GM18498 (cell line): ENCODE data around the gene AHDC1.

Source experiments
- ATAC-seq: cut with Tn5 transposase; IDR thresholded peaks from one replicate; pipeline ENCODE4 v1.9.1; 2021; ENCODE audit warnings: mild to moderate bottlenecking, moderate library complexity; ENCODE audit not compliant: unreplicated experiment

AHDC1 gene

GRCh38 chr1:27600498-27601175, 3.3 kb downstream of the AHDC1 start:
- ATAC-seq = no peak

- no peak for ATAC-seq
Observed at GRCh38 chr1:27599605-27600497, 4.1 kb downstream of the AHDC1 start.

- no peak for ATAC-seq
Observed at GRCh38 chr1:27598902-27599528, 4.9 kb downstream of the AHDC1 start.

GRCh38 chr1:27598295-27598687, 5.7 kb downstream of the AHDC1 start:
- ATAC-seq = no peak

GRCh38 chr1:27597516-27598294, 6.2 kb downstream of the AHDC1 start:
- no peak for ATAC-seq

- ATAC-seq = no peak
Observed at GRCh38 chr1:27596986-27597385, 7.0 kb downstream of the AHDC1 start.

- ATAC-seq = no peak
Observed at GRCh38 chr1:27596261-27596660, 7.7 kb downstream of the AHDC1 start.

- no peak for ATAC-seq
Observed at GRCh38 chr1:27595597-27595996, 8.3 kb downstream of the AHDC1 start.

- ATAC-seq = no peak
Observed at GRCh38 chr1:27594564-27595510, 9.1 kb downstream of the AHDC1 start.

- ATAC-seq = no peak
Observed at GRCh38 chr1:27593678-27594563, 10.0 kb downstream of the AHDC1 start.

- ATAC-seq = no peak
Observed at GRCh38 chr1:27592931-27593677, 10.8 kb downstream of the AHDC1 start.

- ATAC-seq = no peak
Observed at GRCh38 chr1:27592232-27592930, 11.6 kb downstream of the AHDC1 start.

- ATAC-seq = no peak
Observed at GRCh38 chr1:27591622-27592021, 12.3 kb downstream of the AHDC1 start.

- ATAC-seq = no peak
Observed at GRCh38 chr1:27590917-27591508, 12.9 kb downstream of the AHDC1 start.

GRCh38 chr1:27589841-27590426, 14.0 kb downstream of the AHDC1 start:
- ATAC-seq = no peak

- no peak for ATAC-seq
Observed at GRCh38 chr1:27589441-27589840, 14.5 kb downstream of the AHDC1 start.
